ENCODE measurements around the gene C17orf114. TPM values are rescaled to one million over a fixed set of nuclear protein-coding genes. Genes with fewer than 3 reads are reported as not detected.

C17orf114 gene

Other genes with a start within 250 kb of the C17orf114 start
- gene MYBBP1A, start 246.9 kb downstream of the C17orf114 start, total RNA-seq (2014; rRNA removed; shearing (Covaris generic)): 117 and 129 TPM in 2 replicates
- gene GGT6, start 241.8 kb downstream of the C17orf114 start, total RNA-seq (2014; rRNA removed; shearing (Covaris generic)): not detected in 2 replicates
- not detected in 2 replicates for gene SMTNL2, start 217.8 kb downstream of the C17orf114 start, total RNA-seq (2014; rRNA removed; shearing (Covaris generic))
- not detected in 2 replicates for gene ALOX15, start 160.7 kb downstream of the C17orf114 start, total RNA-seq (2014; rRNA removed; shearing (Covaris generic))
- gene PELP1, start 98.2 kb downstream of the C17orf114 start, total RNA-seq (2014; rRNA removed; shearing (Covaris generic)): 28.0 and 34.2 TPM in 2 replicates
- gene ARRB2, start 91.7 kb downstream of the C17orf114 start, total RNA-seq (2014; rRNA removed; shearing (Covaris generic)): 22.1 and 27.4 TPM in 2 replicates
- gene MED11, start 70.9 kb downstream of the C17orf114 start, total RNA-seq (2014; rRNA removed; shearing (Covaris generic)): 28.9 and 35.8 TPM in 2 replicates
- gene ZMYND15, start 62.5 kb downstream of the C17orf114 start, total RNA-seq (2014; rRNA removed; shearing (Covaris generic)): not detected in 2 replicates
- gene CXCL16, start 62.4 kb downstream of the C17orf114 start, total RNA-seq (2014; rRNA removed; shearing (Covaris generic)): 0.40 and 1.0 TPM in 2 replicates
- gene TM4SF5, start 30.4 kb downstream of the C17orf114 start, total RNA-seq (2014; rRNA removed; shearing (Covaris generic)): not detected in 2 replicates
- gene VMO1, start 16.0 kb downstream of the C17orf114 start, total RNA-seq (2014; rRNA removed; shearing (Covaris generic)): not detected in 2 replicates
- not detected in 2 replicates for gene GLTPD2, start 13.4 kb downstream of the C17orf114 start, total RNA-seq (2014; rRNA removed; shearing (Covaris generic))
- 235 and 261 TPM in 2 replicates for gene PSMB6, start 6.2 kb downstream of the C17orf114 start, total RNA-seq (2014; rRNA removed; shearing (Covaris generic))
- 12.8 and 13.1 TPM in 2 replicates for gene PLD2, start 4.8 kb upstream of the C17orf114 start, total RNA-seq (2014; rRNA removed; shearing (Covaris generic))
- 27.1 and 28.7 TPM in 2 replicates for gene MINK1, start 31.0 kb upstream of the C17orf114 start, total RNA-seq (2014; rRNA removed; shearing (Covaris generic))
- 0.07 and 0.48 TPM in 2 replicates for gene C17orf107, start 97.2 kb upstream of the C17orf114 start, total RNA-seq (2014; rRNA removed; shearing (Covaris generic))
- gene CHRNE, start 100.8 kb upstream of the C17orf114 start, total RNA-seq (2014; rRNA removed; shearing (Covaris generic)): not detected in 2 replicates
- gene GP1BA, start 129.9 kb upstream of the C17orf114 start, total RNA-seq (2014; rRNA removed; shearing (Covaris generic)): not detected in 2 replicates
- 103 and 112 TPM in 2 replicates for gene SLC25A11, start 137.7 kb upstream of the C17orf114 start, total RNA-seq (2014; rRNA removed; shearing (Covaris generic))
- gene RNF167, start 137.9 kb upstream of the C17orf114 start, total RNA-seq (2014; rRNA removed; shearing (Covaris generic)): 70.0 and 95.7 TPM in 2 replicates
- 1,934 and 2,529 TPM in 2 replicates for gene PFN1, start 146.2 kb upstream of the C17orf114 start, total RNA-seq (2014; rRNA removed; shearing (Covaris generic))
- 2.5 and 3.0 TPM in 2 replicates for gene ENO3, start 148.8 kb upstream of the C17orf114 start, total RNA-seq (2014; rRNA removed; shearing (Covaris generic))
- 75.6 and 81.8 TPM in 2 replicates for gene SPAG7, start 165.5 kb upstream of the C17orf114 start, total RNA-seq (2014; rRNA removed; shearing (Covaris generic))
- 7.6 and 14.3 TPM in 2 replicates for gene CAMTA2, start 185.3 kb upstream of the C17orf114 start, total RNA-seq (2014; rRNA removed; shearing (Covaris generic))
- gene INCA1, start 195.2 kb upstream of the C17orf114 start, total RNA-seq (2014; rRNA removed; shearing (Covaris generic)): 0.08 TPM in 1 of 2 replicates, not detected in the other
- gene KIF1C, start 195.6 kb upstream of the C17orf114 start, total RNA-seq (2014; rRNA removed; shearing (Covaris generic)): 64.3 and 67.6 TPM in 2 replicates
- gene SLC52A1, start 233.1 kb upstream of the C17orf114 start, total RNA-seq (2014; rRNA removed; shearing (Covaris generic)): not detected in 2 replicates